Cardiac septum (tissue), 1 donor: ENCODE results near the gene MUC5AC. TPM values are rescaled to one million over a fixed set of nuclear protein-coding genes. Genes with fewer than 3 reads are reported as not detected.
A peak's percentile ranks its signal among the peaks of the same experiment; 100 is the strongest.

Experiments
- DNase-seq: peaks from one replicate; pipeline ENCODE4 v3.0.0-alpha.2; 2020; ENCODE audit warnings: low spot score
- intact Hi-C: fragments of 100-400 bp; cut with DNase I; formaldehyde crosslinking; loops from one replicate; pipeline ENCODE4 v1.14.0; 2022
- total RNA-seq: library from RNA; stranded (reverse); fragmentation: NEBNext Ultra II Directional; extraction: Animal tissue kit (Norgen Biotek cat#: 25700); gene quantifications from one replicate; pipeline ENCODE4 v1.2.1, GENCODE V29; 2021
- donor health status: DM: no; HTN: no; CAD: no.

The MUC5AC gene
- total RNA-seq, 1 donor from 2014 or later = not detected

DNA sequence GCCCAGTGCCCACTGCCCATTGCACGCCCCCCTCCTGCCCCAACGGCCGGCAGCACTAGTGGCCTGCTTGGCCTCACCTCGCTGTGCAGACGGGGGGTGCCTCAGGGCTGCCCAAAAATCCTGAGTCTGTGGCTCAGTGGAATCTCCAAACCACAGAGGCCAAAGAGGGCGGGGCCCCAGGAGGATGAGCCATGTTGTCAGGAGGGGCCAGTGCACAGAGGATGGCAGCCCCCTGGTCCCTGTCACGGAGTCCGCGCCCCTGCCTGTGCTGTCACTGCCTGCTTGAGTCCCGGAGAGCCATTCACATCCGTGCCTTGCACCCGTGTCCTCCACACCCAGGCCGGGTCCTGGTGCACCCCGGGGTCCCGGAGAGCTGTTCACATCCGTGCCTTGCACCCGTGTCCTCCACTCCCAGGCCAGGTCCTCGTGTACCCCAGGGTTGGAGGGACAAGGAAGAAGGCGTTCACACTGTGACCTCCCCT, 36.4 kb upstream of the MUC5AC start:
- peak; percentile 66 for DNase-seq
- intact Hi-C loops = no loop called here

GRCh38 chr11:1121813-1122663, 35.7 kb upstream of the MUC5AC start:
- DNase-seq = peak; percentile 63
- intact Hi-C loops = no loop called here

GRCh38 chr11:1122664-1123002, 35.1 kb upstream of the MUC5AC start:
- intact Hi-C loops = no loop called here
- no peak for DNase-seq

- DNase-seq = no peak
Measured at GRCh38 chr11:1123970-1124369, 33.8 kb upstream of the MUC5AC start.

DNA sequence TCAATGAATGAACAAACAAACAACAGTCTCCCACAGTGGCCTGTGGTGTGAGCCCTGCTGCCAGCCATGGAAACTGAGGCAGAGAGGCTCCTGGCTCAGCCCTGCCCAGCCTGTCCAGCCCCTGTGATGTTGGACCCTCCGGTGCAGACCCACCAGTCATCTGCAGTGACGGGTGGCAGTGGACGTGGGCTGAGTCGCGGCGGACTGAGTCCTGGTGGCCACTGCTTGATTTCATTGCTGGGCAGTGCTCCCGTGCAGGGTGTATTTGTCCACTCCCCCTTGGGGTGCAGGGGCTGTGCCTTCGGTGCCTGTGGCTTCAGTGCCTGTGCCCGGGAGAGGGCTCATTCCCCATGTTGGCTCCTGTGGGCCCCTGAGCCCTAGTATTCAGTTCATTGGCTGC, 31.9 kb upstream of the MUC5AC start:
- peak; percentile 61 for DNase-seq
- intact Hi-C loops = no loop called here

More at GRCh38 chr11:1123970-1124369, 33.8 kb upstream of the MUC5AC start:
- intact Hi-C loops = no loop called here

GRCh38 chr11:1126491-1126926, 31.2 kb upstream of the MUC5AC start:
- intact Hi-C loops = no loop called here
- no peak for DNase-seq

- intact Hi-C loops = no loop called here
- peak; percentile 63 for DNase-seq
Measured at GRCh38 chr11:1126935-1127663, 30.7 kb upstream of the MUC5AC start.

- DNase-seq = no peak
- intact Hi-C loops = no loop called here
Measured at GRCh38 chr11:1127664-1128162, 30.0 kb upstream of the MUC5AC start.

- DNase-seq = peak; percentile 55
- intact Hi-C loops = no loop called here
Measured at GRCh38 chr11:1128311-1129142, 29.2 kb upstream of the MUC5AC start.

DNA sequence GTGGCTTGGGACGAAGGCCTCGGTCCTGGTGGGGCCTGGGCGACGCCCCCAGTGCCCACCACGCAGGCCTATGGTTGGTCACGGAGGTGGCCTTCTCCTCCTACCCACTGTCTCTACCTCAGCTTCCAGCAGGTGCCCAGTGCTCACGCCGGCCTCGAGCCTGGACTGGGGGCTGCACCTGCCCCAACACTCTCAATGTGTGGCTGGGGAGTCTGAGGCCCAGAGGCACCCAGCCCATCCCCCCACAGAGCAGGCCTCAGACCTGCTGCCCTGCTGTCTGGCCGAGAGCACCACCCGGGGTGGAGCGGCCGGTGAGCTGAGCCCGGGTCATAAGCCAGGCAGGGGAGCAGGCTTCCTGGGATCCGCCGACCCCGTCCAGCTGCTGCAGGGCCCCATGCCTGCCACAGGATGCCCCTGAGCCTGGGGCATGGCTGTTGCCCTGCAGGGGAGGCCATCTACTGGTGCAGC, 28.6 kb upstream of the MUC5AC start:
- intact Hi-C loops = no loop called here
- DNase-seq = peak; percentile 68

DNA sequence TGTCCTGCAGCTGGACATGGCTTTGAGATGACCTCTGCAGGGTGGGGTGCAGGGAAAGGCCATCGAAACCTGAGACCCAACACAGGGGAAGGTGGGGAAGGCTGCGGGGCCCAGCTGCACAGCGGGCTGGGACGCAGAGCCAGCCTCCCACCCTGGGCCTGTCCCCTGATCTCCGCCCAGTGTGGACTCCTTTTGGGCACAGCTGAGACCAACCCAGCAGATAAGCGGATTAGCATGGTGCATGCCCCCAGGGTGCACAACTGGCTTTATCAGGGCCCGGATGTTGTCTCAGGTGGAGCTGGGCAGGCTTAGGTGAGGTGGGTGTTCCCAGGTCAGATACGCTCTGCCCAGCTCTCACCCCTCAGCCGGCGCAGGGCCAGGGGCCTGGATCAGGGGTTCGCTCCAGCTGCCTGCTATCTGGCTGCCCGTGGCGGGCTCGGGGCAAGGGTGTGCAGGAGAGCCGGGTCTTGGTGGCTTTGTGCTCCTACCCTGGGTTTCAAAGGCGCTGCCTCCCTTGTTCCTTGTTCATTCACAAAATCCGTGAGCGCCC, 28.1 kb upstream of the MUC5AC start:
- intact Hi-C loops = no loop called here
- peak; percentile 61 for DNase-seq

DNA sequence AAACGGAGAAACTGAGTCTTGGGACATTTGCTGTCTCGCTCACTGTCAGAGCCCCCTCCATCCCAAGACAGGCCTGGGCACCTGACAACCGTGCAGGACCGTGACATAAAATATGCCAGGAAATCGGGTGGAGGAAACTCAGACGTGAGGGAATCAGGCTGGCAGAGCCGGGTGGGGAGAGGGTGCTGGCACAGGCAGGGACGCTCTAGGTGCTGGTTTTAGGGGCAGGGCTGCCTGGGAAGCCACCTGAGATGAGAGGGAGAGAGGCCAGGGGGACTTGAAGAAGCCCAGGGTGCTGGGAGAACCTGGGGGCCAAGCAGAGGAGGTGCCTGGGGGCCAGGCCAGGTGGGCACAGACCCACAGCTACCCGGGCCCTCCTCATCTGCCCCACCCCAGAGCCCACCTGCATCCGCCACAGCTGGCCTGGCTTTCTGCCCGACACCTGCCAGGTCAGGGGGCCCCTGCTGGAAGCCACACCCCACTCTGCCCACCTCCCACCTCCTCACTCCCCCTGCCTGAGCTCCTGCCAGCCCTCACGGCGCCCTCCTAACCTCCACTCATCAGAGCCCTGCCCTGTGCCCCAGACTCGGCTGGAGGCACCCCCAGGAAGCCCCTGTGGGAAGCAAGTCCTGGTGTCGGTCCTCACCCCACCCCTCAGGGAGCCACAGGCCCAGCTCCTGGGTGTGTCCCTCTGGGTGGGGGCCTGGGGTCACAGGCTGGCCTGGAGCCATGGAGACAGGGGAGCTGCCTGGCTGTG, 27.3 kb upstream of the MUC5AC start:
- DNase-seq = no peak
- intact Hi-C loops = no loop called here

DNA sequence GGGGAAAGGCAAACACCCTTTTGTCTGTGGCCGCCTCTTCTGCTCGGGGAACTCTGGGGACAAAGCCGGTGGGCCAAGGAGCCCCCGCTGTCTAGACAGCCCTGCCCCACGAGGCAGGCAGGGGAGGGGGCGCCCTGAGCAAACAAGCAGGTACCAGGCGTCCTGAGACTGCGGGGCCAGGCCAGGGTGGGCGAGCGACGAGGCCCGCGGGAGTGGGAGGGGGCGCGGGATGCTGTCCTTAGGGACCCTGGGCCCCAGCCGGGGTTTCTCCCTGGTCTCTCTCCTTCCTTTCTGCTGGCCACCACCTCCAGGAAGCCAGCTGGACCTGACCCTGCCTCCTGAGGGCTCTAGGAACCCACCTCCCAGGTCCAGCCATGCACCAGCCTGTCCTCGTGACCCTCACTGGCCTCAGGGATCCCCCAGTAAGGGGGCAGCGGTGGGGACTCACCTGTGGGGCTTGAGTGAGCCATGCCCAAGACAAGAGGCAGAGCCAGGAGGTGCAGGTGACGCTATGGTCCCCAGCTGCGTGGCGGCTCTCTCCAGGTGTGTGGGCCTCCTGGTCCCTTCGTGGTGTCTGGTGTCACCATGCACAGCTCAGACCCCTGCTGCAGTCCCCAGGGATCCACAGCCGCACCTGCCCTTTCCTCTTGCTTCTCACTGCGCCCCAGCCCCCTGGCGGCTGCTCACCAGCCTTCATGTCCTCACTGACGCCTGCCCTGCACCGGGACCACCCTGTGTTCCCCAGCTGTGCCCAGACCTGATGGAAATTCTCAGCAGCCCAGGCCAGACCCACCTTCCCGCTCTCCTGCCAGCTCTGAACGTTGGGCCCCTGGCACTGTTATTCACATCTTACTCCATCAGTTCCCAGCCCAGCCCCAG, 26.5 kb upstream of the MUC5AC start:
- peak; percentile 66 for DNase-seq
- intact Hi-C loops = no loop called here

DNA sequence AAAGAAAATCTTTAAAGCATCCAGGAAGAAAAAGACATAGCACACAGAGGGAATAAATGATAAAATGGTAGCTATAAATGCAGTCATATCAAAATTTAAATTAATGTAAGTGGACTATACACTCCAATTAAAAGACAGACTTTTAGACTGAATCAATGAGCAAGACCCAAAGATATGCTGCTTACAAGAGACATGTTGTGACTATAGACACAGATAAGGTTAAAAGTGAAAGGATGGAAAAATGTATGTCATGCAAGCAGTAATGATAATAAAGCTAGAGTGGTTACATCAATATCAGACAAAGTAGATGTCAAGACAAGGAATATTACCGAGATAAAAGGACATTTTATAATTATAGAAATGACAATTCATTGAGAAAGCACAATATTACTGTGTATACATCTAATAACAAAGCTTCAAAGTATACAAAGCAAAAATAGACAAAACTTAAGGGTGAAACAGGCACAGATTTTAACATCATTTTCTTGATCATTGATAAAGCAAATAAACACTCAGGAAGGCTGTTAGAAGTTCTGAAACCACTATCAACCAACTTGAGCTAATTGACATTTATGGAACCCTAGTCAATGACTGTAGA, 22.8 kb upstream of the MUC5AC start:
- intact Hi-C loops = no loop called here
- no peak for DNase-seq

DNA sequence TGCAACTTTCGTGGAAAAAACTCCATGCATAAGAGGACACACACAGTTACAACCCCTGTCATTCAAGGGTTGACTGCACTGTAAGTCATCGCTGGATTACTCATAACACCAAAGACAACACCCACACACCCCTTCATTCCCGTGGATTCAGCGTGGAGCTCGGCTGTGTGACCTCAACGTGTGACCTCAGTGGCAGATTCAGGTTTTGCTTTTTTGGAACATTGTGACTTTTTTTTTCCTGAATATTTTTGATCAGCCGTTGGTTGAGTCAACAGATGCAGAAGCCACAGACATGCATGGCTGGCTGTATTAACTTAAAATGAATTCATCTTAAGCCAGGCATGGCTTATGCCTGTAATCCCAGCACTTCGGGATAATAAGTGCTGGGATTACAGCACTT, 19.7 kb upstream of the MUC5AC start:
- no peak for DNase-seq
- intact Hi-C loops = no loop called here

- no peak for DNase-seq
- intact Hi-C loops = no loop called here
Measured at GRCh38 chr11:1139441-1140083, 18.2 kb upstream of the MUC5AC start.
